ENCODE results near the gene DMD.

DMD gene

DNA sequence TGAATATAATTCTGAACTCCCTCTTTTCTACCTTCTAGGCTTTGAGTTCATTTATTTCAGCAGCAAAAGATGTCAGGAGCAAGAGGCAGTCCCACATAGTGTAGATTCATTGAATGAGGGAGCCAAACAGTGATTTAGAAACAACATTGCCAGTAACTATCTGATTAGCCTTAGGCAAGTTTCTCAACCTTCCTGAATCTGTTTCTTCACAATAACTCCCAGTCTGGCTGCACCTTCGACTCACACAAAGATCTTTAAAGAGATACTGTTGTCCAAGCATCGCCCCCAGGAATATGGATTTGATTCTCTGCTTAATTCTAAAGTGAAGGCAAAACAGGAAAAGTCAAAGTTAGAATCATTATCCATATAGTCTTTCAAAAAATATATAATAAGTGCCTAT, 1026.2 kb downstream of the DMD start:
- TF ChIP-seq, protein P1, sequence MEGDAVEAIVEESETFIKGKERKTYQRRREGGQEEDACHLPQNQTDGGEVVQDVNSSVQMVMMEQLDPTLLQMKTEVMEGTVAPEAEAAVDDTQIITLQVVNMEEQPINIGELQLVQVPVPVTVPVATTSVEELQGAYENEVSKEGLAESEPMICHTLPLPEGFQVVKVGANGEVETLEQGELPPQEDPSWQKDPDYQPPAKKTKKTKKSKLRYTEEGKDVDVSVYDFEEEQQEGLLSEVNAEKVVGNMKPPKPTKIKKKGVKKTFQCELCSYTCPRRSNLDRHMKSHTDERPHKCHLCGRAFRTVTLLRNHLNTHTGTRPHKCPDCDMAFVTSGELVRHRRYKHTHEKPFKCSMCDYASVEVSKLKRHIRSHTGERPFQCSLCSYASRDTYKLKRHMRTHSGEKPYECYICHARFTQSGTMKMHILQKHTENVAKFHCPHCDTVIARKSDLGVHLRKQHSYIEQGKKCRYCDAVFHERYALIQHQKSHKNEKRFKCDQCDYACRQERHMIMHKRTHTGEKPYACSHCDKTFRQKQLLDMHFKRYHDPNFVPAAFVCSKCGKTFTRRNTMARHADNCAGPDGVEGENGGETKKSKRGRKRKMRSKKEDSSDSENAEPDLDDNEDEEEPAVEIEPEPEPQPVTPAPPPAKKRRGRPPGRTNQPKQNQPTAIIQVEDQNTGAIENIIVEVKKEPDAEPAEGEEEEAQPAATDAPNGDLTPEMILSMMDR (IDR thresholded peaks at IDR 0.05; ENCODE audit: control insufficient read depth, insufficient read depth, low read depth, low read length, missing control alignments) = no peak
- DNase-seq (ENCODE audit: low read depth) = no peak
- H3K4me3 ChIP-seq (ENCODE audit: control insufficient read depth, low read depth, low read length) = no peak overlapping the region

DNA sequence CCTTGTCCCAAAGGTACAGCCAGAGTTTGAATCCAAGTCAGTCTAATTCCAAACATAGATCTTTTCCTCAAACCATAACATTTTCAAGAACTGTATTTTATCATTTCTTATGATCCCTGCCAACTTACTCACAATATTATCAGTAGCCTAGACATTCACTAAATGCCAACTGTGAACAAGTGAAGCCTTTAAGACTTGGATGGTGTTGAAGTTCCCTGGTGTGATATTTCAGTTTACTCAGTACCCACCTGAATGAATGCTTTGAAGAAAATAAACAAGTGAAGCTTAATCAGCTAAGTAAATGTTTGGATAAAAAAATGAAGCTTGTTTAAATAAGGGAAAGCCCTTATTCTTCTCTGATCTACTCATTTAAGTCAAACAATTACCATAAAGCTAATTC, 1028.3 kb downstream of the DMD start:
- DNase-seq (ENCODE audit: low read depth) = no peak
- no peak overlapping the region for H3K4me3 ChIP-seq (ENCODE audit: control insufficient read depth, low read depth, low read length)
- TF ChIP-seq, protein P1 (IDR thresholded peaks at IDR 0.05; ENCODE audit: control insufficient read depth, insufficient read depth, low read depth, low read length, missing control alignments) = no peak

DNA sequence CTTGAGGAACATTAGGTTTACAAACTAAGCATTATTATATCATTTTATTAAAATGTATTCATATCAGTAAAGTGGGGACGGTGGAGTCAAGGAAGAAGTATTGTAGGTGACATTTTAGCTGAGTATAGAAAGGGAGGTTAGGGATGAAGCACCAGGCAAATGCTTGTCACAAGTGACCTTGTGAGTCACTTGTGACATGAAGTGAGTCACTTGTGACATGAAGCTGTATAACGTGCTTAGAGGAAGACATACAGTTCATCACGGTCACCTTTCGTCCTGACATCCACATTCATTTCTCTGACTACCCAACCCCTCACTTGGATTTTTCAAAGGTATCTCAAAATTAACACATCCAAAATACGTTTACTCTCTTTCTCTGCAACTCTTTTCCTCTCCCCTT, 1034.8 kb downstream of the DMD start:
- TF ChIP-seq, protein P1 (IDR thresholded peaks at IDR 0.05; ENCODE audit: control insufficient read depth, insufficient read depth, low read depth, low read length, missing control alignments) = no peak
- no peak overlapping the region for H3K4me3 ChIP-seq (ENCODE audit: control insufficient read depth, low read depth, low read length)
- DNase-seq (ENCODE audit: low read depth) = no peak

GRCh38 chrX:32170481-32170880, 1040.9 kb downstream of the DMD start:
- DNase-seq (ENCODE audit: low read depth) = no peak
- TF ChIP-seq, protein P1 (IDR thresholded peaks at IDR 0.05; ENCODE audit: control insufficient read depth, insufficient read depth, low read depth, low read length, missing control alignments) = no peak
- no peak overlapping the region for H3K4me3 ChIP-seq (ENCODE audit: control insufficient read depth, low read depth, low read length)

DNA sequence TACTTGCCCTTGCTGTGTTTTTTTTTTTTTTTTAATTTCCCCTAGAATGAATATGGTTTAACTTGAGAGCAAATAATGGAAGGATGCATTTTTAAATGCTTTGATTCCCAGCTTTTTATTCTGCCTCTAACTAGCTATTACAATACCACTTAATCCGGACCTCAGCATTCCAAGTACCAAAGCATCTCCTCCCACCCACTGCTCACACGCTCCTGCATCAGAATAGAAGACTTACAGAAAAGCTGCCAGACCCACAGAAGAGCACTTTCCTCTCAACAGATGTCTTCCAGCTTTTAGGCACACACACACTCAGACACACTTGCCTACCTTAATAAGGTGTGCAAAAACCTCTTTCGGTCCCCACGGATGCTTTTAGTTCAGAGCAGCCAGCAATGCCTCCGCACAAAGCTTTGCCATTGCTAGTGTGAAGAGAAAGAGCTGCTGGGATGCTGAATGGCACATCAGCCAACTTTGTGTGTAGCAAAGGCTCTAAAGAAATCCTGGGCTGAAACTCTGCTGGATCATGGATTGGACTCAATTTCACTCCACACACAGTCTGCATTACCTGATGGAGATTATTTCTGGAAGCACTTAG, 1056.2 kb downstream of the DMD start:
- TF ChIP-seq, protein P1 (IDR thresholded peaks at IDR 0.05; ENCODE audit: control insufficient read depth, insufficient read depth, low read depth, low read length, missing control alignments) = no peak
- no peak for DNase-seq (ENCODE audit: low read depth)
- H3K4me3 ChIP-seq (ENCODE audit: control insufficient read depth, low read depth, low read length) = no peak overlapping the region

DNA sequence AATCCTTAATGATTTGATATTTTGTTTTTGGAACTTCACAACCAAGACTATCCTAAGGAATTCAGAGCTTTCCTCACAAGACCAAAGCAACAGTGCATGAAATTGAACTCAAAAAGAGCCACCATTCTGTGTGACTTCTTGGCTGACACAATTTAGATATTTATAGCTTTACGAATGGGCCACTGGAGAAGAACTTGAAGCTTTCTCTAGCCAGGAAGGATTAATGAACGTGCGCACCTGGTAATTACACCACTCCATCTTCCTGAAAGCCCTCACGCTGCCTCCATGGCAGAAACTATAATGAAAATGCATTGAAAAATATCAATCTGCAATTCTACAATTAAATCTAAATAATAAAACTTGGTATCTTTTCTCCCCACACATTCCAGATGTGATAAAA, 1057.8 kb downstream of the DMD start:
- no peak for DNase-seq (ENCODE audit: low read depth)
- TF ChIP-seq, protein P1 (IDR thresholded peaks at IDR 0.05; ENCODE audit: control insufficient read depth, insufficient read depth, low read depth, low read length, missing control alignments) = no peak
- H3K4me3 ChIP-seq (ENCODE audit: control insufficient read depth, low read depth, low read length) = no peak overlapping the region

GRCh38 chrX:32150141-32150540, 1061.2 kb downstream of the DMD start:
- TF ChIP-seq, protein P1 (IDR thresholded peaks at IDR 0.05; ENCODE audit: control insufficient read depth, insufficient read depth, low read depth, low read length, missing control alignments) = no peak
- no peak overlapping the region for H3K4me3 ChIP-seq (ENCODE audit: control insufficient read depth, low read depth, low read length)
- no peak for DNase-seq (ENCODE audit: low read depth)
